IMR-90 (cell line): ENCODE data around the gene AHNAK2. TPM values are rescaled to one million over a fixed set of nuclear protein-coding genes. Genes with fewer than 3 reads are reported as not detected.

ENCODE experiments used
- CEBPB ChIP-seq: IDR thresholded peaks from 2 replicates; pipeline ENCODE4 v1.6.1; 2012; ENCODE audit warnings: low read depth, low read length, improper control_type of control experiment
- CTCF ChIP-seq: conservative IDR thresholded peaks from 2 replicates; pipeline ENCODE4 v1.5.1; 2012; ENCODE audit warnings: mild to moderate bottlenecking, low read depth, low read length, improper control_type of control experiment
- MAFK ChIP-seq: IDR thresholded peaks from 2 replicates; pipeline ENCODE4 v1.6.1; 2012; ENCODE audit warnings: low read depth, low read length, improper control_type of control experiment
- RAD21 ChIP-seq: IDR thresholded peaks from 2 replicates; pipeline ENCODE4 v1.6.1; 2012; ENCODE audit warnings: low read length, improper control_type of control experiment
- RFX5 ChIP-seq: IDR thresholded peaks from 2 replicates; pipeline ENCODE4 v1.8.0; 2012; ENCODE audit warnings: low read depth, mild to moderate bottlenecking, low read length, moderate library complexity
- polyA plus RNA-seq, 3 experiments: library from polyadenylated mRNA; depleted of rRNA; stranded (reverse); fragments of >200 nt; gene quantifications; 2 replicates each; pipeline ENCODE4 v1.2.3, GENCODE V29; 2012; ENCODE audit warnings: low replicate concordance in 1 of 3
- total RNA-seq: library from RNA; depleted of rRNA; stranded (reverse); fragments of >200 nt; gene quantifications from 2 replicates; pipeline ENCODE4 v1.2.3, GENCODE V29; 2012

The AHNAK2 gene
- total and polyA plus RNA-seq, 2 of the 4 experiments (the other 2 are of a cell fraction), result 2.6 to 7.9 TPM

- no peak for TF ChIP-seq CTCF
- TF ChIP-seq RAD21, result no peak; the same call in 1 of the 2 replicates
- TF ChIP-seq MAFK, result no peak
- TF ChIP-seq RFX5, result no peak
- no peak for TF ChIP-seq CEBPB
Observed at GRCh38 chr14:104986487-104987164, 8.5 kb upstream of the AHNAK2 start (continued).
